Transverse colon (tissue), 4 donors: ENCODE results near the gene GRB2. TPM values are rescaled to one million over a fixed set of nuclear protein-coding genes. Genes with fewer than 3 reads are reported as not detected.
A peak's percentile ranks its signal among the peaks of the same experiment; 100 is the strongest.

Experiments used
- DNase-seq: peaks from one replicate; pipeline ENCODE4 v3.0.0-alpha.2; 2019
- H3K27ac ChIP-seq, 4 donors: fragments of 200-600 bp; sonication (generic); 2 replicates each; pipeline ENCODE4 v1.5.1; 2016 to 2018; ENCODE audit warnings: inconsistent platforms in 4 of 4
- H3K27me3 ChIP-seq: fragments of 200-600 bp; sonication (generic); 2 replicates; pipeline ENCODE4 v1.5.1; 2017; ENCODE audit warnings: inconsistent platforms
- H3K36me3 ChIP-seq, 4 donors: fragments of 200-600 bp; sonication (generic); 2 replicates each; pipeline ENCODE4 v1.5.1; 2017 to 2019; ENCODE audit warnings: inconsistent platforms in 4 of 4
- H3K4me1 ChIP-seq, 4 donors: fragments of 200-600 bp; sonication (generic); 2 replicates each; pipeline ENCODE4 v1.5.1; 2017 to 2020; ENCODE audit warnings: inconsistent platforms in 4 of 4
- H3K4me3 ChIP-seq, 4 donors: fragments of 200-600 bp; sonication (generic); 1 replicate in 1 of 4; 2 replicates in 3 of 4; pipeline versions ENCODE4 v1.5.1 to v1.6.1; 2017 to 2019; ENCODE audit warnings: inconsistent platforms in 4 of 4
- H3K9me3 ChIP-seq, 2 donors: fragments of 200-600 bp; sonication (generic); 2 replicates each; pipeline ENCODE4 v1.5.1; 2017 to 2019; ENCODE audit warnings: inconsistent platforms in 2 of 2
- EP300 ChIP-seq: sonication (generic); formaldehyde crosslinking; IDR thresholded peaks from one replicate; pipeline ENCODE4 v1.6.1; 2017; ENCODE audit warnings: antibody characterized with exemption, low read depth
- POLR2A ChIP-seq: fragments of 450-650 bp; IDR thresholded peaks from one replicate; pipeline ENCODE4 v1.6.1; 2016; ENCODE audit warnings: antibody characterized with exemption, mild to moderate bottlenecking, moderate library complexity
- POLR2AphosphoS5 ChIP-seq, 3 donors: sonication (generic); formaldehyde crosslinking; IDR thresholded peaks; one replicate each; pipeline ENCODE4 v1.6.1; 2016; ENCODE audit warnings: antibody characterized with exemption in 3 of 3
- WGBS, 2 donors: methylation state at CpG; one replicate each; pipeline ENCODE4 v1.1.5; 2018; ENCODE audit warnings: low coverage in 1 of 2; 5-methylcytosine and 5-hydroxymethylcytosine counted together
- in situ Hi-C, 4 donors: fragments of 200-750 bp; cut with MboI; loops; one replicate each; pipeline versions ENCODE4 v1.15.0 to v1.15.1; 2017; ENCODE audit warnings: low sequenced_read_pairs in 3 of 4, low pct_ligation_motif_present in 1 of 4, low pct_unique_long_range_greater_than_20kb in 1 of 4
- intact Hi-C: fragments of 100-400 bp; cut with DNase I; formaldehyde crosslinking; loops from one replicate; pipeline ENCODE4 v1.15.1; 2023; ENCODE audit warnings: low total_unique reads
- total RNA-seq, 4 donors: library from RNA; depleted of rRNA; stranded (reverse); fragments of >200 nt; gene quantifications; one replicate each; pipeline ENCODE4 v1.1.0, GENCODE V29; 2016
- TF ChIP-seq, protein P1 (sequence below), 5 experiments: fragments of 200-600 bp in 3 of 5; fragments of 450-650 bp in 2 of 5; sonication (generic) in 3 of 5; IDR thresholded peaks; 1 replicate in 2 of 5; 2 replicates in 3 of 5; pipeline ENCODE4 v1.5.1; 2016 to 2017; ENCODE audit warnings: antibody characterized with exemption in 5 of 5, inconsistent platforms in 3 of 5, mild to moderate bottlenecking in 2 of 5, moderate library complexity in 1 of 5

Gene GRB2
- total RNA-seq, 4 donors from 2014 or later, result 105 to 183 (median 136) TPM

- no peaks in the 10 kb centered on the region for H3K36me3 ChIP-seq
- H3K27me3 ChIP-seq, result no peaks in the 10 kb centered on the region
- H3K4me1 ChIP-seq, result peaks cover 18 to 62% (median 24%) of the 10 kb centered on the region in 4 donors
- in situ Hi-C loops (no loop called here), intact Hi-C loops (no loop called here)
- DNase-seq, result no peak
- no peak overlapping the region for H3K4me3 ChIP-seq
- WGBS, 2 donors, result 65 to 85% methylated on average over 4 of the region's 4 CpGs
- no peaks in the 10 kb centered on the region for H3K9me3 ChIP-seq
- H3K27ac ChIP-seq, result no peak overlapping the region
- TF ChIP-seq POLR2A, result no peak
These were observed 7.2 kb downstream of the GRB2 start for GRCh38 chr17:75398279-75398678.

- TF ChIP-seq EP300 (no peak), POLR2AphosphoS5 (IDR thresholded peaks at IDR 0.05) (no peak), POLR2A (no peak)
- TF ChIP-seq, protein P1, sequence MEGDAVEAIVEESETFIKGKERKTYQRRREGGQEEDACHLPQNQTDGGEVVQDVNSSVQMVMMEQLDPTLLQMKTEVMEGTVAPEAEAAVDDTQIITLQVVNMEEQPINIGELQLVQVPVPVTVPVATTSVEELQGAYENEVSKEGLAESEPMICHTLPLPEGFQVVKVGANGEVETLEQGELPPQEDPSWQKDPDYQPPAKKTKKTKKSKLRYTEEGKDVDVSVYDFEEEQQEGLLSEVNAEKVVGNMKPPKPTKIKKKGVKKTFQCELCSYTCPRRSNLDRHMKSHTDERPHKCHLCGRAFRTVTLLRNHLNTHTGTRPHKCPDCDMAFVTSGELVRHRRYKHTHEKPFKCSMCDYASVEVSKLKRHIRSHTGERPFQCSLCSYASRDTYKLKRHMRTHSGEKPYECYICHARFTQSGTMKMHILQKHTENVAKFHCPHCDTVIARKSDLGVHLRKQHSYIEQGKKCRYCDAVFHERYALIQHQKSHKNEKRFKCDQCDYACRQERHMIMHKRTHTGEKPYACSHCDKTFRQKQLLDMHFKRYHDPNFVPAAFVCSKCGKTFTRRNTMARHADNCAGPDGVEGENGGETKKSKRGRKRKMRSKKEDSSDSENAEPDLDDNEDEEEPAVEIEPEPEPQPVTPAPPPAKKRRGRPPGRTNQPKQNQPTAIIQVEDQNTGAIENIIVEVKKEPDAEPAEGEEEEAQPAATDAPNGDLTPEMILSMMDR (IDR thresholded peaks at IDR 0.05), result no peak
- 74 to 83% methylated on average over 1 of the region's 1 CpG for WGBS, 2 donors
- Histone ChIP-seq H3K27ac (no peak overlapping the region), H3K36me3 (no peaks in the 10 kb centered on the region), H3K9me3 (no peaks in the 10 kb centered on the region), H3K4me3 (no peak overlapping the region), H3K4me1 (peaks cover 26 to 65% (median 32%) of the 10 kb centered on the region in 4 donors), H3K27me3 (no peaks in the 10 kb centered on the region)
- intact Hi-C loops, result no loop called here
- no peak for DNase-seq
- in situ Hi-C loops, result no loop called here
These were observed 8.3 kb downstream of the GRB2 start for GRCh38 chr17:75397217-75397616.

- DNase-seq, result no peak
- in situ Hi-C loops, result no loop called here
- no peak overlapping the region for H3K4me3 ChIP-seq
- no peaks in the 10 kb centered on the region for H3K27me3 ChIP-seq
- TF ChIP-seq, protein P1 (IDR thresholded peaks at IDR 0.05), result no peak
- TF ChIP-seq POLR2A (no peak), EP300 (no peak), POLR2AphosphoS5 (IDR thresholded peaks at IDR 0.05) (no peak)
- no peaks in the 10 kb centered on the region for H3K36me3 ChIP-seq
- WGBS, 2 donors, result 47 to 58% methylated on average over 2 of the region's 2 CpGs
- intact Hi-C loops, result no loop called here
- no peak overlapping the region for H3K27ac ChIP-seq
- H3K4me1 ChIP-seq, result peaks cover 30 to 65% (median 35%) of the 10 kb centered on the region in 4 donors
- no peaks in the 10 kb centered on the region for H3K9me3 ChIP-seq
These were observed 8.7 kb downstream of the GRB2 start for GRCh38 chr17:75396796-75397195.

GRCh38 chr17:75396025-75396424 is 9.5 kb downstream of the GRB2 start:
- intact Hi-C loops, result no loop called here
- H3K27ac ChIP-seq, result no peak overlapping the region
- no peaks in the 10 kb centered on the region for H3K27me3 ChIP-seq
- no peaks in the 10 kb centered on the region for H3K36me3 ChIP-seq
- H3K4me1 ChIP-seq, result peaks cover 35 to 68% (median 38%) of the 10 kb centered on the region in 4 donors
- no peak overlapping the region for H3K4me3 ChIP-seq
- WGBS, 2 donors, result 68 to 100% methylated on average over 1 to 6 of the region's 6 CpGs
- H3K9me3 ChIP-seq, result no peaks in the 10 kb centered on the region
- TF ChIP-seq, protein P1 (IDR thresholded peaks at IDR 0.05), result no peak
- TF ChIP-seq POLR2AphosphoS5 (IDR thresholded peaks at IDR 0.05) (no peak), EP300 (no peak), POLR2A (no peak)
- no peak for DNase-seq
- in situ Hi-C loops, result no loop called here

GRCh38 chr17:75394332-75394918 is 11.1 kb downstream of the GRB2 start:
- Histone ChIP-seq H3K4me1 (peaks cover 43 to 77% (median 48%) of the 10 kb centered on the region in 4 donors), H3K27ac (peak overlapping the region; percentile 81 to 90 (median 84)), H3K9me3 (no peaks in the 10 kb centered on the region), H3K27me3 (no peaks in the 10 kb centered on the region), H3K36me3 (peaks cover 0 to 6% (median 0%) of the 10 kb centered on the region in 4 donors), H3K4me3 (peak overlapping the region; percentile 36 to 60 (median 40))
- DNase-seq, result no peak
- 8 to 20% methylated on average over 1 to 9 of the region's 9 CpGs for WGBS, 2 donors
- in situ Hi-C loops (no loop called here), intact Hi-C loops (no loop called here)
- TF ChIP-seq, protein P1 (IDR thresholded peaks at IDR 0.05), result no peak
- TF ChIP-seq POLR2AphosphoS5 (IDR thresholded peaks at IDR 0.05), result no peak
- no peak for TF ChIP-seq EP300
- no peak for TF ChIP-seq POLR2A
